ENCODE measurements around the gene VIL1.

Gene VIL1

DNA sequence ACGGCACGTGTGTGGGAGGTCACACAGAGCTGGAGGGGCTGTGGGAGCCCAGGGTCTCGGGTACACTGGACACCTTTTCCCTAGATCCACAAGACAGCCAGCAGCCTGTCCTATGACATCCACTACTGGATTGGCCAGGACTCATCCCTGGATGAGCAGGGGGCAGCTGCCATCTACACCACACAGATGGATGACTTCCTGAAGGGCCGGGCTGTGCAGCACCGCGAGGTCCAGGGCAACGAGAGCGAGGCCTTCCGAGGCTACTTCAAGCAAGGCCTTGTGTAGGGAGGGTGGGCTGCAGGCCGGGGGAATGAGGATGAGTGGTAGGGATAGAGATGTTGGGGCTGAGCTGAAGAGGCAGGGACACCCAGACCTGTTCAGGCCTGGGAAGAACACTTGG lies 6.6 kb downstream of the VIL1 start:
- DNase-seq (ENCODE audit: low read depth) = no peak
- TF ChIP-seq, protein P1, sequence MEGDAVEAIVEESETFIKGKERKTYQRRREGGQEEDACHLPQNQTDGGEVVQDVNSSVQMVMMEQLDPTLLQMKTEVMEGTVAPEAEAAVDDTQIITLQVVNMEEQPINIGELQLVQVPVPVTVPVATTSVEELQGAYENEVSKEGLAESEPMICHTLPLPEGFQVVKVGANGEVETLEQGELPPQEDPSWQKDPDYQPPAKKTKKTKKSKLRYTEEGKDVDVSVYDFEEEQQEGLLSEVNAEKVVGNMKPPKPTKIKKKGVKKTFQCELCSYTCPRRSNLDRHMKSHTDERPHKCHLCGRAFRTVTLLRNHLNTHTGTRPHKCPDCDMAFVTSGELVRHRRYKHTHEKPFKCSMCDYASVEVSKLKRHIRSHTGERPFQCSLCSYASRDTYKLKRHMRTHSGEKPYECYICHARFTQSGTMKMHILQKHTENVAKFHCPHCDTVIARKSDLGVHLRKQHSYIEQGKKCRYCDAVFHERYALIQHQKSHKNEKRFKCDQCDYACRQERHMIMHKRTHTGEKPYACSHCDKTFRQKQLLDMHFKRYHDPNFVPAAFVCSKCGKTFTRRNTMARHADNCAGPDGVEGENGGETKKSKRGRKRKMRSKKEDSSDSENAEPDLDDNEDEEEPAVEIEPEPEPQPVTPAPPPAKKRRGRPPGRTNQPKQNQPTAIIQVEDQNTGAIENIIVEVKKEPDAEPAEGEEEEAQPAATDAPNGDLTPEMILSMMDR (conservative IDR thresholded peaks at IDR 0.05; ENCODE audit: low read length) = no peak
- H3K4me3 ChIP-seq (ENCODE audit: low read length) = no peak overlapping the region

DNA sequence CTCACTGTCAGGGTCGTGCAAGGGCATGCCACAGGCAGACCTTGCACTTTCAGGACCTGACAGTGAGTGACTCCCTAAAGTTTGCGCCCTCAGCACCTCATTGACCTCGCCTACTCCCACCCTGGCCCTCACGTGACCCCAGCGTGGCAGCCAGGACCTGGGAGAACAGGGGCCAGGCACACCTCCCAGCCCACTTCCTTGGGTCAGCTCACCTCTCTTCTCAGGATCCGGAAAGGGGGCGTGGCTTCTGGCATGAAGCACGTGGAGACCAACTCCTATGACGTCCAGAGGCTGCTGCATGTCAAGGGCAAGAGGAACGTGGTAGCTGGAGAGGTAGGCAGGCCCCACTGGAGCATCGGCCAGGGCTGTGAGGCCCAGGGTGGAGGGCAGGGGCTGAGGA lies 8.8 kb downstream of the VIL1 start:
- no peak for DNase-seq (ENCODE audit: low read depth)
- TF ChIP-seq, protein P1 (conservative IDR thresholded peaks at IDR 0.05; ENCODE audit: low read length) = no peak
- no peak overlapping the region for H3K4me3 ChIP-seq (ENCODE audit: low read length)

- TF ChIP-seq, protein P1 (conservative IDR thresholded peaks at IDR 0.05; ENCODE audit: low read length) = no peak
- DNase-seq (ENCODE audit: low read depth) = no peak
Observed at GRCh38 chr2:218428846-218429558, 10.1 kb downstream of the VIL1 start.

GRCh38 chr2:218429911-218430692 lies 11.2 kb downstream of the VIL1 start:
- DNase-seq (ENCODE audit: low read depth) = no peak
- TF ChIP-seq, protein P1 (conservative IDR thresholded peaks at IDR 0.05; ENCODE audit: low read length) = no peak
- no peak overlapping the region for H3K4me3 ChIP-seq (ENCODE audit: low read length)

More at GRCh38 chr2:218428846-218429558, 10.1 kb downstream of the VIL1 start:
- H3K4me3 ChIP-seq (ENCODE audit: low read length) = no peak overlapping the region

- DNase-seq (ENCODE audit: low read depth) = no peak
- TF ChIP-seq, protein P1 (conservative IDR thresholded peaks at IDR 0.05; ENCODE audit: low read length) = no peak
- H3K4me3 ChIP-seq (ENCODE audit: low read length) = no peak overlapping the region
Observed at GRCh38 chr2:218430721-218431120, 11.8 kb downstream of the VIL1 start.

DNA sequence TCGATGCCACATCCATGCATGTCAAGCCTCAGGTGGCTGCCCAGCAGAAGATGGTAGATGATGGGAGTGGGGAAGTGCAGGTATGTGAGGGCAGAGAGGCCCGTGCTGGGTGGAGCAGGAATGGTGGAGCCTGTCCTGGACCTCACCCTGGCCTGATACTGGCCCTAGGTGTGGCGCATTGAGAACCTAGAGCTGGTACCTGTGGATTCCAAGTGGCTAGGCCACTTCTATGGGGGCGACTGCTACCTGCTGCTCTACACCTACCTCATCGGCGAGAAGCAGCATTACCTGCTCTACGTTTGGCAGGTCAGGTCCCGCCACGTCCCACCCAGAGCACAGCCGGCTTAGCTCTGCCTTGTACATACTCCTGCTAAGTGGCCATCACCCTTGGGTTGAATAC lies 13.0 kb downstream of the VIL1 start:
- H3K4me3 ChIP-seq (ENCODE audit: low read length) = no peak overlapping the region
- TF ChIP-seq, protein P1 (conservative IDR thresholded peaks at IDR 0.05; ENCODE audit: low read length) = no peak
- no peak for DNase-seq (ENCODE audit: low read depth)
